H1 (cell line): Measurements from ENCODE around the gene HERC5. TPM values are rescaled to one million over a fixed set of nuclear protein-coding genes. Genes with fewer than 3 reads are reported as not detected.

Source experiments
- polyA plus RNA-seq, 7 experiments: library from polyadenylated mRNA; depleted of rRNA in 3 of 7; stranded (reverse) in 5 of 7; unstranded in 2 of 7; fragments of >200 nt in 5 of 7; fragments of 200-250 nt in 2 of 7; gene quantifications; 1 replicate in 5 of 7; 2 replicates in 1 of 7; 4 replicates in 1 of 7; pipeline versions ENCODE4 v1.2.1 to v1.2.3, GENCODE V29; 2011 to 2013; ENCODE audit warnings: missing spikeins in 2 of 7, mixed read lengths in 2 of 7
- total RNA-seq: library from RNA; stranded (reverse); fragmentation: NEBNext Ultra II Directional; extraction: Animal tissue kit (Norgen Biotek cat#: 25700); gene quantifications from 2 replicates; pipeline ENCODE4 v1.2.1, GENCODE V29; 2021
- TF ChIP-seq, protein P1 (sequence below): fragments of 300-600 bp; sonication (generic); IDR thresholded peaks from 2 replicates; pipeline ENCODE4 v1.7.1; 2012; ENCODE audit warnings: low read length, moderate library complexity, mild to moderate bottlenecking, inconsistent platforms; ENCODE audit not compliant: insufficient replicate concordance

HERC5 gene
- total and polyA plus RNA-seq, 2 of the 8 experiments (the other 6 are each of a cell fraction or from before 2014, with no cell fraction given): 6.6 to 20.7 TPM

DNA sequence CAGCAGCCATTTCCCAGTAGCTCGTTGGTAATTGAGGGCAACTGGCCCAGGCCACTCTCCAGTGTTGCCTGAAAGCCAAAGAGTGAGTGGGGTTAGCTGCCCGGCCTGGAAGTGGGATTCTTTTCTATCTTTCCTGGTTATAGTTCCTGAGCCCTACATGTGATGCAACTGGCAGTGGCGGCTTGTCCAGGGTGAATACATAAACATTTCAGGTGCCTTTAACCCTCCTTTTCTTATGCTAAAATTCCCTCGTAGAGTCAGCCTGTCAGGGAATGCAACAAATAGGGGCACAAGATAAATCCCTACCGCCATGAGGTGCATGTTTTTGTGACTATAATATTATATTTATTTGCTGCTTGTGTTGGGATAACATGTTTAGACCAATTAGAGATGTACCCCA is 13.4 kb upstream of the HERC5 start (continued):
- TF ChIP-seq, protein P1, sequence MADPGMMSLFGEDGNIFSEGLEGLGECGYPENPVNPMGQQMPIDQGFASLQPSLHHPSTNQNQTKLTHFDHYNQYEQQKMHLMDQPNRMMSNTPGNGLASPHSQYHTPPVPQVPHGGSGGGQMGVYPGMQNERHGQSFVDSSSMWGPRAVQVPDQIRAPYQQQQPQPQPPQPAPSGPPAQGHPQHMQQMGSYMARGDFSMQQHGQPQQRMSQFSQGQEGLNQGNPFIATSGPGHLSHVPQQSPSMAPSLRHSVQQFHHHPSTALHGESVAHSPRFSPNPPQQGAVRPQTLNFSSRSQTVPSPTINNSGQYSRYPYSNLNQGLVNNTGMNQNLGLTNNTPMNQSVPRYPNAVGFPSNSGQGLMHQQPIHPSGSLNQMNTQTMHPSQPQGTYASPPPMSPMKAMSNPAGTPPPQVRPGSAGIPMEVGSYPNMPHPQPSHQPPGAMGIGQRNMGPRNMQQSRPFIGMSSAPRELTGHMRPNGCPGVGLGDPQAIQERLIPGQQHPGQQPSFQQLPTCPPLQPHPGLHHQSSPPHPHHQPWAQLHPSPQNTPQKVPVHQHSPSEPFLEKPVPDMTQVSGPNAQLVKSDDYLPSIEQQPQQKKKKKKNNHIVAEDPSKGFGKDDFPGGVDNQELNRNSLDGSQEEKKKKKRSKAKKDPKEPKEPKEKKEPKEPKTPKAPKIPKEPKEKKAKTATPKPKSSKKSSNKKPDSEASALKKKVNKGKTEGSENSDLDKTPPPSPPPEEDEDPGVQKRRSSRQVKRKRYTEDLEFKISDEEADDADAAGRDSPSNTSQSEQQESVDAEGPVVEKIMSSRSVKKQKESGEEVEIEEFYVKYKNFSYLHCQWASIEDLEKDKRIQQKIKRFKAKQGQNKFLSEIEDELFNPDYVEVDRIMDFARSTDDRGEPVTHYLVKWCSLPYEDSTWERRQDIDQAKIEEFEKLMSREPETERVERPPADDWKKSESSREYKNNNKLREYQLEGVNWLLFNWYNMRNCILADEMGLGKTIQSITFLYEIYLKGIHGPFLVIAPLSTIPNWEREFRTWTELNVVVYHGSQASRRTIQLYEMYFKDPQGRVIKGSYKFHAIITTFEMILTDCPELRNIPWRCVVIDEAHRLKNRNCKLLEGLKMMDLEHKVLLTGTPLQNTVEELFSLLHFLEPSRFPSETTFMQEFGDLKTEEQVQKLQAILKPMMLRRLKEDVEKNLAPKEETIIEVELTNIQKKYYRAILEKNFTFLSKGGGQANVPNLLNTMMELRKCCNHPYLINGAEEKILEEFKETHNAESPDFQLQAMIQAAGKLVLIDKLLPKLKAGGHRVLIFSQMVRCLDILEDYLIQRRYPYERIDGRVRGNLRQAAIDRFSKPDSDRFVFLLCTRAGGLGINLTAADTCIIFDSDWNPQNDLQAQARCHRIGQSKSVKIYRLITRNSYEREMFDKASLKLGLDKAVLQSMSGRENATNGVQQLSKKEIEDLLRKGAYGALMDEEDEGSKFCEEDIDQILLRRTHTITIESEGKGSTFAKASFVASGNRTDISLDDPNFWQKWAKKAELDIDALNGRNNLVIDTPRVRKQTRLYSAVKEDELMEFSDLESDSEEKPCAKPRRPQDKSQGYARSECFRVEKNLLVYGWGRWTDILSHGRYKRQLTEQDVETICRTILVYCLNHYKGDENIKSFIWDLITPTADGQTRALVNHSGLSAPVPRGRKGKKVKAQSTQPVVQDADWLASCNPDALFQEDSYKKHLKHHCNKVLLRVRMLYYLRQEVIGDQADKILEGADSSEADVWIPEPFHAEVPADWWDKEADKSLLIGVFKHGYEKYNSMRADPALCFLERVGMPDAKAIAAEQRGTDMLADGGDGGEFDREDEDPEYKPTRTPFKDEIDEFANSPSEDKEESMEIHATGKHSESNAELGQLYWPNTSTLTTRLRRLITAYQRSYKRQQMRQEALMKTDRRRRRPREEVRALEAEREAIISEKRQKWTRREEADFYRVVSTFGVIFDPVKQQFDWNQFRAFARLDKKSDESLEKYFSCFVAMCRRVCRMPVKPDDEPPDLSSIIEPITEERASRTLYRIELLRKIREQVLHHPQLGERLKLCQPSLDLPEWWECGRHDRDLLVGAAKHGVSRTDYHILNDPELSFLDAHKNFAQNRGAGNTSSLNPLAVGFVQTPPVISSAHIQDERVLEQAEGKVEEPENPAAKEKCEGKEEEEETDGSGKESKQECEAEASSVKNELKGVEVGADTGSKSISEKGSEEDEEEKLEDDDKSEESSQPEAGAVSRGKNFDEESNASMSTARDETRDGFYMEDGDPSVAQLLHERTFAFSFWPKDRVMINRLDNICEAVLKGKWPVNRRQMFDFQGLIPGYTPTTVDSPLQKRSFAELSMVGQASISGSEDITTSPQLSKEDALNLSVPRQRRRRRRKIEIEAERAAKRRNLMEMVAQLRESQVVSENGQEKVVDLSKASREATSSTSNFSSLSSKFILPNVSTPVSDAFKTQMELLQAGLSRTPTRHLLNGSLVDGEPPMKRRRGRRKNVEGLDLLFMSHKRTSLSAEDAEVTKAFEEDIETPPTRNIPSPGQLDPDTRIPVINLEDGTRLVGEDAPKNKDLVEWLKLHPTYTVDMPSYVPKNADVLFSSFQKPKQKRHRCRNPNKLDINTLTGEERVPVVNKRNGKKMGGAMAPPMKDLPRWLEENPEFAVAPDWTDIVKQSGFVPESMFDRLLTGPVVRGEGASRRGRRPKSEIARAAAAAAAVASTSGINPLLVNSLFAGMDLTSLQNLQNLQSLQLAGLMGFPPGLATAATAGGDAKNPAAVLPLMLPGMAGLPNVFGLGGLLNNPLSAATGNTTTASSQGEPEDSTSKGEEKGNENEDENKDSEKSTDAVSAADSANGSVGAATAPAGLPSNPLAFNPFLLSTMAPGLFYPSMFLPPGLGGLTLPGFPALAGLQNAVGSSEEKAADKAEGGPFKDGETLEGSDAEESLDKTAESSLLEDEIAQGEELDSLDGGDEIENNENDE: no peak
